ENCODE measurements around the gene SH2D2A.

SH2D2A gene

GRCh38 chr1:156776942-156777341, 39.7 kb downstream of the SH2D2A start:
- Histone ChIP-seq H3K4me3 (ENCODE audit: low read depth in 1 of 2, low read length in 2 of 2) (no peak overlapping the region), H3K36me3 (ENCODE audit: insufficient read depth, low read length) (peaks cover 42% of the 10 kb centered on the region), H3K79me2 (ENCODE audit: insufficient read depth, low read length) (peaks cover 92% of the 10 kb centered on the region), H4K20me1 (ENCODE audit: insufficient read depth, low read length) (peaks cover 50% of the 10 kb centered on the region), H3K27me3 (ENCODE audit: insufficient read depth, low read length, poor library complexity) (no peaks in the 10 kb centered on the region), H2AFZ (ENCODE audit: low read depth, low read length) (no peak overlapping the region), H3K4me2 (ENCODE audit: insufficient read depth, low read length) (no peak overlapping the region), H3K4me1 (ENCODE audit: insufficient read depth, low read length) (peaks cover 14% of the 10 kb centered on the region; the same call in 1 of the 2 replicates), H3K9ac (ENCODE audit: low read depth, low read length) (no peak overlapping the region), H3K27ac (ENCODE audit: low read length) (no peak overlapping the region), H3K9me3 (ENCODE audit: insufficient read depth, low read length, severe bottlenecking) (no peaks in the 10 kb centered on the region)
- DNase-seq: no peak
- ATAC-seq (ENCODE audit: insufficient read depth, low read depth): no peak
- TF ChIP-seq EZH2 (IDR thresholded peaks at IDR 0.05; ENCODE audit: borderline replicate concordance, low read depth, low read length, severe bottlenecking): no peak
- TF ChIP-seq CTCF (IDR thresholded peaks at IDR 0.05; ENCODE audit: borderline replicate concordance, extremely low read depth, low read length, poor library complexity, severe bottlenecking): no peak

GRCh38 chr1:156775799-156776198, 40.8 kb downstream of the SH2D2A start:
- peaks cover 41% of the 10 kb centered on the region for H3K36me3 ChIP-seq (ENCODE audit: insufficient read depth, low read length)
- H3K9ac ChIP-seq (ENCODE audit: low read depth, low read length): no peak overlapping the region
- peaks cover 92% of the 10 kb centered on the region for H3K79me2 ChIP-seq (ENCODE audit: insufficient read depth, low read length)
- H2AFZ ChIP-seq (ENCODE audit: low read depth, low read length): no peak overlapping the region
- H4K20me1 ChIP-seq (ENCODE audit: insufficient read depth, low read length): peaks cover 52% of the 10 kb centered on the region
- no peaks in the 10 kb centered on the region for H3K27me3 ChIP-seq (ENCODE audit: insufficient read depth, low read length, poor library complexity)
- DNase-seq (no peak), ATAC-seq (ENCODE audit: insufficient read depth, low read depth) (no peak)
- H3K27ac ChIP-seq (ENCODE audit: low read length): no peak overlapping the region
- H3K4me2 ChIP-seq (ENCODE audit: insufficient read depth, low read length): no peak overlapping the region
- no peaks in the 10 kb centered on the region for H3K9me3 ChIP-seq (ENCODE audit: insufficient read depth, low read length, severe bottlenecking)
- H3K4me1 ChIP-seq (ENCODE audit: insufficient read depth, low read length): peaks cover 24% of the 10 kb centered on the region
- TF ChIP-seq CTCF (IDR thresholded peaks at IDR 0.05; ENCODE audit: borderline replicate concordance, extremely low read depth, low read length, poor library complexity, severe bottlenecking) (no peak), EZH2 (IDR thresholded peaks at IDR 0.05; ENCODE audit: borderline replicate concordance, low read depth, low read length, severe bottlenecking) (no peak)
- no peak overlapping the region for H3K4me3 ChIP-seq (ENCODE audit: low read depth in 1 of 2, low read length in 2 of 2)

- Histone ChIP-seq H3K4me2 (ENCODE audit: insufficient read depth, low read length) (no peak overlapping the region), H2AFZ (ENCODE audit: low read depth, low read length) (no peak overlapping the region), H3K4me3 (ENCODE audit: low read depth in 1 of 2, low read length in 2 of 2) (no peak overlapping the region), H3K27me3 (ENCODE audit: insufficient read depth, low read length, poor library complexity) (no peaks in the 10 kb centered on the region), H4K20me1 (ENCODE audit: insufficient read depth, low read length) (peaks cover 58% of the 10 kb centered on the region), H3K79me2 (ENCODE audit: insufficient read depth, low read length) (peaks cover 94% of the 10 kb centered on the region), H3K27ac (ENCODE audit: low read length) (no peak overlapping the region), H3K36me3 (ENCODE audit: insufficient read depth, low read length) (peaks cover 52% of the 10 kb centered on the region), H3K4me1 (ENCODE audit: insufficient read depth, low read length) (peaks cover 44% of the 10 kb centered on the region), H3K9me3 (ENCODE audit: insufficient read depth, low read length, severe bottlenecking) (no peaks in the 10 kb centered on the region), H3K9ac (ENCODE audit: low read depth, low read length) (no peak overlapping the region)
- ATAC-seq (ENCODE audit: insufficient read depth, low read depth) (peak; percentile 50; the same call in 1 of the 3 replicates), DNase-seq (no peak)
- TF ChIP-seq EZH2 (IDR thresholded peaks at IDR 0.05; ENCODE audit: borderline replicate concordance, low read depth, low read length, severe bottlenecking) (no peak), CTCF (IDR thresholded peaks at IDR 0.05; ENCODE audit: borderline replicate concordance, extremely low read depth, low read length, poor library complexity, severe bottlenecking) (peak; percentile 20)
Observed at GRCh38 chr1:156773607-156774006, 43.0 kb downstream of the SH2D2A start.

All from DND-41 (cell line).